ENCODE measurements around the gene PRMT1. TPM values are rescaled to one million over a fixed set of nuclear protein-coding genes. Genes with fewer than 3 reads are reported as not detected.
"Not testable (repeated sequence)": the region's sequence is repeated elsewhere in the genome, so short reads cannot be mapped to it uniquely, and the experiment has no call there.

The PRMT1 gene
- polyA plus RNA-seq (ENCODE audit: insufficient read length in 4 of 4): 100 to 1,000 TPM; 196 to 239 (median 211) TPM

GRCh38 chr19:49677231-49677900 is at the start of gene PRMT1:
Gene PRMT1 (plus strand): TSS chr19:49677271. CDS start chr19:49677281, 10 bp downstream.
- DNase-seq (ENCODE audit: low read depth in 4 of 4, low spot score in 3 of 4): no peak

DNA sequence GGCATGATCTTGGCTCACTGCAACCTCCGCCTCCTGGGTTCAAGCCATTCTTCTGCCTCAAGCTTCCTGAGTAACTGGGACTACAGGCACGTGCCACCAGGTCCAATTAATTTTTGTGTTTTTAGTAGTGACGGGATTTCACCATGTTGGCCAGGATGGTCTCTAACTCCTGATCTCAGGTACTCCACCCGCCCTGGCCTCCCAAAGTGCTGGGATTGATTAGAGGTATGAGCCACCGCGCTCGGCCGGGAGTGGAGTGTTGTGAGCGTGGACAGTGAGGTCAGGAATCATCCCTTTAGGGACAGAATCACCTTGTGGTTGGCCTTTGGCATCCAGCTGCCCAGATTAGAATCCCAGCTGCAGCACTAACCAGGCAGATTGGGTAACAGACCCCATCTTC is 47.4 kb upstream of the PRMT1 start:
- no peak for DNase-seq (ENCODE audit: low read depth in 4 of 4, low spot score in 3 of 4)

DNA sequence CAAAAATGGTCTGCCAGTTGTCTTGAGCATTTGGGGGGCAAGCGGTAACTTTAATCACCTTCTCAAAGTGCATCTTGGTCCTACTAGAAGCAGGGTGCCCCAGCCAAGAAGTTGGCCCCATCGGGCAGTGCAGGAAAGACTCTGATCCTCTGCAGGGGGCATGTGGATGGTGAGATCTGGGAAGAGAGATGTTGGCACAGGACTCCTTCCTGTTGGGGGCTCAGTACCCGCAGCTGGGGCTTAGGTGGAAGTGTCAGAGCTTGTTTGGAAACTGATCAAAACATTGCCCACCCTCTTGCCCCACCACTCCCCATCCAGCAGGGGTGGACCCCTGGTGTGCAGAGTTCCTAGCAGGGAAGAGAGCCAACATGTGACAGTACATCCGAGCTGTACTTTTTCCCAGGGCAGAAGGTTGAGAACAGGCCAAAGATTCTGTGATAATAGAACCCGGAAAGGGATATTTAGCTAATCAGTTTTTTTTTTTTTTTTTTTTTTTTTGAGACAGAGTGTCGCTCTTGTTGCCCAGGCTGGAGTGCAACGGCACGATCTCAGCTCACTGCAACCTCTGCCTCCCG is 46.0 kb upstream of the PRMT1 start:
- DNase-seq (ENCODE audit: low read depth in 4 of 4, low spot score in 3 of 4): no peak

DNA sequence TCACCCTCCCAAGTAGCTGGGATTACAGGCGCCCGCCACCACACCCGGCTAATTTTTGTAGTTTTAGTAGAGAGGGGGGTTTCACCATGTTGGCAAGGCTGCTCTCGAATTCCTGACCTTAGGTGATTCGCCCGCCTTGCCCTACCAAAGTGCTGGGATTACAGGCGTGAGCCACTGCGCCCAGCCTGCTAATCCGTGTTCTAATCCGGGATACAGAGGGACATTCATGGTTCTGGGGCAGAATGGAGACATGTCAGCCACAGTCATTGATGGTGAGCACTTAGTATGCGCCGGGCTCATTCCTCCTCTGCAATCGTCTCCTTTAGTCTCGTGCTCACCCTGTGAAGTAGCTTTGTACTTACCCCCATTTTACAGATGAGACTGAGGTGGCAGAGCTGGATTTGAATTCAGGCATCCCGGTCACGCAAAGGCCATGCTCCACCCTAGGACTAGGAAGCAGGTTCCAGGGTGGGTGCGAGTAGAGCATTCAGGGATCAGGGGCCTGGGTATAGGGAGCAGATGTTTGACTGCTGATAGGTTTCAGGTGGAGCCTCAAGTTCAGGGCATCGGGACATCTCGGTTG is 45.4 kb upstream of the PRMT1 start:
- DNase-seq (ENCODE audit: low read depth in 4 of 4, low spot score in 3 of 4): no peak

- DNase-seq (ENCODE audit: low read depth in 4 of 4, low spot score in 3 of 4): no peak
These were observed 44.5 kb upstream of the PRMT1 start for GRCh38 chr19:49632576-49632975.

- DNase-seq (ENCODE audit: low read depth in 4 of 4, low spot score in 3 of 4): not testable (repeated sequence)
These were observed 43.8 kb upstream of the PRMT1 start for GRCh38 chr19:49633273-49633672.

DNA sequence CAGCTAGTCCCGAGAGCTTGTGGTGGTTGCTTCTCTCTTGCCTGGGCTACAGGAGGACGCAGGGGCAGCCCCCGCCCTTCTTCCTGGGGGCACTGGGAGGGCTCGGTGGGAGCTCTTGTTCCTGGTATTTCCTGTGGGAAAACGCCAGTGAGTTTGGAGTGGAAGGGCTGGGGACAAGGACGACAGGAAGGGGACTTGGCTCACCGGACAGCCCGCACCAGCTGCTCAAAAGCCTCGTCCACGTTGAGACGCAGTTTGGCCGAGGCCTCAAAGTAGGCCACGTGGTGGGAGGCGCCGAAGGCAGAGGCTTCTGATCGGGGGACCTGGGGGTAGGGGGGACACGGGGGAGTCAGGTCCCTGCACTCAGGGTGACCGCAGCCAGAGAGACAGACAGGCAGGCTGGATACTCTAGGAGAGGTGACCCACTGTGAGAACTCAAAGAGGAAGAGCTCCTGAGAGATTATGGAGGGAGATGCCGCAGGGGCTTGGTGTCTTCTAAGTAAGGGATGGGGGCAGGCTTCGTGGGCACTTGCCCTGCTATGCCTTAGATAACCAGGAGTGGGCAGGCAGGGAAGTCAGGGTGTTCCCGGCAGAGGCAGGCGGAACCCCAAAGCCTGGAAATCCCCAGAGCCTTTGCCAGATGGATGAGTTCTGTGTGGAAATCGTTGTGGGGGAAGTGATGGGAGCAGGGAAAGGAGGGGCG is 41.4 kb upstream of the PRMT1 start:
- DNase-seq (ENCODE audit: low read depth in 4 of 4, low spot score in 3 of 4): no peak

GRCh38 chr19:49636233-49636932 is 40.7 kb upstream of the PRMT1 start:
- no peak for DNase-seq (ENCODE audit: low read depth in 4 of 4, low spot score in 3 of 4)

DNA sequence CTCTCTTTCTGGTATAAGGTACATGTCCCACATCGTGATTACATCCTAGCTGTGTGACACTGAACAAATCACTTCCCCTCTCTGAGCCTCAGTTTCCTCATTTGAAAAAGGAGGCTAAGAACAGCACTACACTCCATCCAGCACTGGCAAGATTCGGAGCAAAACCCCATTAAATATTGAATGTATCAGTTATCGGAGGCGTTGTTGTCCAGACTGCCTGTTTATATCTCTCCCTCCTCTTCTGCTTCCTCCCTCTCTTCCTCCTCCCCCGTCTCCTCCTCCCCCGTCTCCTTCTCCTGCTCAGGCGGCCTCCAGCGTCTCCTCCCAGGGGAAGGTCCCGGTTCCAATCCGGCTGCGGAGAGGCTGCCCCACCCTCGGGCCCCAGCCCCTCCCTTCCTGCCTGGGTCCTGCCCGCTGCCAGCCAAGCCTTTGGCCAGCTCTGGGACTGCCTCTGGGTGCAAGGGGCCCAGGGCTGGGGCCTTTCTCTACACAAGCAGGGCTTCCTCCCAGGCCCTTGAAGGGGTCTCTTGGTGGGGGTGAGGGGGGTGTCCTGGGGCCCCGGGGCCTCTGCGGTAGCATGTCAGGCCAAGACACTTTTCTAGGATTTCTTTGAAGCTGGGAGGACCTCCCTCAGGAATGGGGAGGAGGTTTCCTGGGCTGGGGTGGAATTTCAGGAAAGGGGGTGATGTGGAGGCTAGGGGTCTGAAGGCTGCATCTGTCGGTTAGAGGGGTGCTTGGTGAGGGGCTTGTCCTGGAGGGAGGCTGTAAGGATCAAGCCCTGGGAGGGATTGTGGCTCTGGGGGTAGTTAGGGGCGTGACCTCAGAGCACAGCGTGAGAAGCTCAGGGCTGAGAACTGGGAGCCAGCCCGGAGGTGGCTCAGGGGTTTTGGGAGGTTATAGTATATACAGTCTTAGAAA is 39.0 kb upstream of the PRMT1 start:
- DNase-seq (ENCODE audit: low read depth in 4 of 4, low spot score in 3 of 4): no peak

GRCh38 chr19:49639401-49640112 is 37.5 kb upstream of the PRMT1 start:
- no peak for DNase-seq (ENCODE audit: low read depth in 4 of 4, low spot score in 3 of 4)

DNA sequence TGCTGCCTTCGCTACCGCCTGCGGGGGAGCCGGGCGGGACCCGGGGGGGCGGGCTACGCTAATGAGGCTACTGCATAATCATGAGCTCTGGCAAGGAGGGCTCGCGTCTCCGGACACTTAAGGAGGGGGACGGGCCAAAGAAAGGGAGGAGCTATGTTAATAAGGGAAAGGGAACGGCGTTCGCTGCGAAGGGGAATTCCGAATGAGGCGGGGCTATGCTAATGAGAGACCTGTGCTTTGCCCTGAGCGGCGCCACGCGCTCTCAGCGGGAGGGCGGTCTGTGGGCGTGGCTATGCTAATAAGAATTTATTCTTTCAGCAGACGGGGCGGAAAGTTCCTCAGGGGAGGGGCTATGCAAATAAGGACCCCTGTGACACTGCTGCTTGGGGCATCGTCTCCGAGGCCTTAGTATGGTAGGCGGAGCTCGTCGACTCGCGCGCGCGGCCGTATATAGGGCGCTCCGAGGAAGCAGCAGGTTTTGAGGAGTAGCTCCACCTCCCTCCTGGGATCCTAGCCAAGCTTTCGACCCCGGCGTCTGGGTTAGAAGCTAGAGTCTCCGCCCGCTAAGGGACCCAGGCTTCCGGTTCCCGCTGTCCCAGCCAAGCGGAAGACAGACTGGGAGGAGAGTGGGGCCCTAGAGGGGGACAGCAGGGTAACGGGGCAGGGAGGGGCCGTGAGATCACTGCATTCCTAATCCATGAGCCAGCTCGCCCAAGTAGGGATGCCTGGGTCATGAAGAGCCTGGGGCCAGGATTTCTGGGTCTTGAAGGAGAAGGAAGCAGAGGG is 36.8 kb upstream of the PRMT1 start, which contains the start of gene RRAS:
Gene RRAS (minus strand): TSS at position 31 of the 786 bp plus-strand sequence. CDS start 45 bp downstream, outside the sequence.
- DNase-seq (ENCODE audit: low read depth in 4 of 4, low spot score in 3 of 4): peak; percentile 99 to 100 (median 100)

DNA sequence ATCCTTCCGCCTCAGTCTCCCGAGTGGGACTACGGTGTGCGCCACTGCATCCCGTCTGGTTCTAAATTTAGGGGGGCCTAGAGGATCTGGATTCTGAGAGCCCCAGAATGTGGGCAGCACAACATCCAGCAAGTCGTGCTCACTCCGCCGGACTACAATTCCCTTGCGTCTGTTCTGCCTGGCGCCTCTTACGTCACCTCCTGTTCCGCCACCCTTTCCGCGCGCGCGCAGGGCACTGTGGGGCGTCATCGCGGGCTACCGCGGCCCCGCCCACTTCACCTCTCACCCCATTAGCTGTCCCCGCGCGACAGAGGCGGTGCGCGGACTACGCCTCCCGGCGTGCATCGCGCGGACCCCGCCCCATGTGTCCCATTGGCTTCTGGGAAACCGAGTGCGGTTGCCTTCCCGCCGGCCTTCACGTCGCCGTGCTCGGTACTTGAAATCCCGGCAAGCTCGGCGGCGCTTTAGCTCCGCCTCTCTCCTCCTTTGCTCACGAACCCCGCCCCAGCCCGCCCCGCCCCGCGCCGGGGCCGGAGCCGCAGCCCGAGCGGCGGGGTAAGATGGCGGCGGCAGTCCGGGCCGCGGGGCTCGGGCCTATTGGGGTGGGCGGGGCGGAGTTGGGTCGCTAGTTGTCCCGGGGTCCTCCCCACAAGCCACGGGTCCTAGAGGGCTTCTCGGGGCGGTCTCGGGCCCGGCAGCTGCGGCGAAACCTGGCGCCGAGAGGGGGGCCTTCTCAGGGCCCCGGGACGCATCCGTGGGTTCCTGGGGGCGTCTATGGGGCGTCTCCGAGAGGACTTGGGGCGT is 35.2 kb upstream of the PRMT1 start, which contains the start of gene SCAF1:
Gene SCAF1 (plus strand): TSS at position 522 of the 804 bp plus-strand sequence. CDS start 2,818 bp downstream, outside the sequence.
- DNase-seq (ENCODE audit: low read depth in 4 of 4, low spot score in 3 of 4): peak; percentile 96 to 98 (median 96)

GRCh38 chr19:49642492-49643035 is 34.5 kb upstream of the PRMT1 start:
- no peak for DNase-seq (ENCODE audit: low read depth in 4 of 4, low spot score in 3 of 4)

DNA sequence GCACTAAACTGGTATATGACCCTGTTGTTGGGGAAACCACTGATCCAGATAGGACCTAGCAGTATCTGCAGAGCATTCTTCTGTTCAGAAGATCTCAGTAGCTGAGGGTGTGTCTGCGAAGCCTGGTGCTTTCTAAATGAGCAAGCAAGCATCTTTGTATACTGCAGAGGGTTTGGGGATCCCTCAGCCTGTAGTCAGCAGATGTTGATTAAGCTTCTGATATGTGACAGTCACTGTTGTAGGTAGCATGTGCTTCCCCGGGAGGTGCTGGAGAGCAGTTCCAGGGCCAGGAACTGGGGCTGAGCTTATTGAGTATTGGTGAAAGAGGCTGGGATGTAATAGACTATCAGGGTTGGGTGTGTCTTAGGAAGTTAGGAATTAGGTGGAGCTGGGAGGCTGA is 33.6 kb upstream of the PRMT1 start:
- no peak for DNase-seq (ENCODE audit: low read depth in 4 of 4, low spot score in 3 of 4)

- no peak for DNase-seq (ENCODE audit: low read depth in 4 of 4, low spot score in 3 of 4)
These were observed 31.5 kb upstream of the PRMT1 start for GRCh38 chr19:49645592-49645991.

GRCh38 chr19:49645995-49646394 is 31.1 kb upstream of the PRMT1 start:
- DNase-seq (ENCODE audit: low read depth in 4 of 4, low spot score in 3 of 4): no peak

- no peak for DNase-seq (ENCODE audit: low read depth in 4 of 4, low spot score in 3 of 4)
These were observed 30.5 kb upstream of the PRMT1 start for GRCh38 chr19:49646586-49646985.
